GM18508 (cell line): ENCODE data around the gene CBY3.
A peak's percentile ranks its signal among the peaks of the same experiment; 100 is the strongest.
"Not testable (repeated sequence)": the region's sequence is repeated elsewhere in the genome, so short reads cannot be mapped to it uniquely, and the experiment has no call there.

Experiments
- ATAC-seq: cut with Tn5 transposase; IDR thresholded peaks from one replicate; pipeline ENCODE4 v1.9.1; 2021; ENCODE audit warnings: moderate number of reproducible peaks; ENCODE audit not compliant: insufficient read depth, unreplicated experiment

Gene CBY3

DNA sequence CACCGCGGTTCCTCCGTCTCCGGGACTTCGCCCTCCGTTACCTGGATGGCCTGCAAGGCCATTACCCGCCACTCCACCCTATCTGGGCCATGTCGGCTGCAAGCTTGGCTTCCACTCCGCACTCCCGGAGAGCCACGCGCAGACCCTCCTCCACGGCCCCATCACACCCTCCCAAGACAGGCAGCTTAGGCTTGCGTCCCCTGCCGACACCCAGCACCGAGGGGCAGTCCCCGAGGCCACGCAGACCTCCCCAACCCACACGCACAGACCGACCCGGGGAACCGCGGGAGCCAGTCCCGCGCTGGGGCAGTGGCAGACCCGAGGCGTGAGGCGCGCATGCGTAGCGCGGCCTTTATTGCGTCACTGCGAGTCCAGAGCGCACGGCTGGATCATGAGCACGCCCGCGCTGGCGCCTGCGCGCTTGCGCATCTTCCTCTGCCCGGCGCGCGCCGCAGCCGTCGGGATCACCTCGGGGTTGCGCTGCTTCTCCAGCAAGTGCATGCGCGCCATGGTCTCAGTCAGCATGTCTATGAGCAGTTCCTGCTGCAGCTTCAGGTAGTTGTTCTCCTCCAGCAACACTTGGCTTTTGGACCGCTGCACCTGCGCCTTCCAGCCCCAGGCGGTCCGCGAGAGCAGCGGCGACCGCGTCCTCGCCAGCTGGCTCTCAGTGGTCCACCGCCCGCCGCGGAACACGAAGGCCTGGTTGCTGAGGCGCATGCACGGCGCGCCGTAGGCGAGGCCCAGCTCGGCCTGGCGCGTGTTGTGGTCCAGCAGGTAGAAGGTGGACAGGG is 2.4 kb downstream of the CBY3 start:
- ATAC-seq: no peak

DNA sequence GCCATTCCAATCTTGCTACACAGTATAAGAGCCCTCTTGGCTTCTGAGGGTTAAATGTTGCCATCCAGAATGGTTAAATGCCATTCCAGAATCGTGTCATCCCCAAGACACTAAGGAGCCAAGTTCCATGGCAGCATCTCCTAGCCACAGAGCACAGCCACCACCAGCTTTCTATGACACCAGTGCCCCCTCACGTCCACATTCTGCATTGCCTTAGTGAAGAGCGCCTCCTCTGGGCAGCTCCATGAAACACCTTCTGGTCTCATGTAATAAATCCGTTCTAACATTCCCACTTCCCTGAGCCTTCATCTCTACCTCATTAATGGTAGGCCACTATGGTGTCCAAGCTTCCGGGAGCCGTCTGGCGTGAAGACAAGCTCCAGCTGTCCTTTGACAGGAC is 12.4 kb downstream of the CBY3 start:
- no peak for ATAC-seq

DNA sequence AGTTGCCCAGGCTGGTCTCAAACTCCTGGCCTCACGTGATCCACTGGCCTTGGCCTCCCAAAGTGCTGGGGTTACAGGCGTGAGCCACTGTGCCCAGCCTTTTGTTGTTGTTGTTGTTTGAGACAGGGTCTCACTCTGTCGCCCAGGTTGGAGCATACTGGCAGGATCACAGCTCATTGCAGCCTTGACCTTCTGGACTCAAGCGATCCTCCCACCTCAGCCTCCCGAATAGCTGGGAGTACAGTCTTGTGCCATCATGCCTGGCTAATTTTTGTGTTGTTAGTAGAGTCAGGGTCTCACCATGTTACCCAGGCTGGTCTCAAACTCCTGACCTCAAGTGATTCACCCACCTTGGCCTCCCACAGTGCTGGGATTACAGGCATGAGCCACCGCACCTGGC is 19.2 kb downstream of the CBY3 start:
- ATAC-seq: not testable (repeated sequence)

DNA sequence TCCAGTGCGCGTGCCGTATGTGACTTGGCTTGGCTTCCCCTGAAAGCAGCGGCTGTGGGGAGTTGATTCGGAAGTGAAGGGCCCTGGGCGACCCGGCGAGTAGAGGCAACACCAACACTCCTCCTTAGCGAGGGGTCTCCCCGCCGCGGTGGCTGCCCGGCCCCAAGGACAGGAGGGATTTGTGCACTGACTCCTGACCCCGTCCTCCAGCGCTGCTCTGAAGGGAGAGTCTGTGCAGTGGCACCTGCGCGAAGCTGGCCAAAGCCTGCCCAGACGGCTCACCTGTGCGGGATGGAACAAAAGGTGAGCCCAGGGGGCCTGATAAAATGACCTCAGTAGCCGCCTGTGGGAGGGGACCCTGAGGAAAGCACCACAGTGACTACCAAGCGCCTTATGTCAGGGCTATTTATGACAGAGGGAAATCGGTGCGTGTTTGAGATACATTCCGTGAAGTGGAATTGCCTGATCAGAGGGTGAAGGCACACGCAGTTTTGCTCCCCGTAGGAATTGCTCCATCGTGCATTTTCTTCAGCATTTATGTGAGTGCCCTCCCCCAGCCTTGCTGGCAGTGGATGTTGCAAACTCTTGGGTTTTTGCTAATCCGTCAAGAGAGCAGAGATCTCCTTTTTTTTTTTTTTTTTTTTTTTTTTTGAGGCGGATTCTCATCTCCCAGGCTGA is 22.5 kb downstream of the CBY3 start:
- peak; percentile 25 for ATAC-seq

DNA sequence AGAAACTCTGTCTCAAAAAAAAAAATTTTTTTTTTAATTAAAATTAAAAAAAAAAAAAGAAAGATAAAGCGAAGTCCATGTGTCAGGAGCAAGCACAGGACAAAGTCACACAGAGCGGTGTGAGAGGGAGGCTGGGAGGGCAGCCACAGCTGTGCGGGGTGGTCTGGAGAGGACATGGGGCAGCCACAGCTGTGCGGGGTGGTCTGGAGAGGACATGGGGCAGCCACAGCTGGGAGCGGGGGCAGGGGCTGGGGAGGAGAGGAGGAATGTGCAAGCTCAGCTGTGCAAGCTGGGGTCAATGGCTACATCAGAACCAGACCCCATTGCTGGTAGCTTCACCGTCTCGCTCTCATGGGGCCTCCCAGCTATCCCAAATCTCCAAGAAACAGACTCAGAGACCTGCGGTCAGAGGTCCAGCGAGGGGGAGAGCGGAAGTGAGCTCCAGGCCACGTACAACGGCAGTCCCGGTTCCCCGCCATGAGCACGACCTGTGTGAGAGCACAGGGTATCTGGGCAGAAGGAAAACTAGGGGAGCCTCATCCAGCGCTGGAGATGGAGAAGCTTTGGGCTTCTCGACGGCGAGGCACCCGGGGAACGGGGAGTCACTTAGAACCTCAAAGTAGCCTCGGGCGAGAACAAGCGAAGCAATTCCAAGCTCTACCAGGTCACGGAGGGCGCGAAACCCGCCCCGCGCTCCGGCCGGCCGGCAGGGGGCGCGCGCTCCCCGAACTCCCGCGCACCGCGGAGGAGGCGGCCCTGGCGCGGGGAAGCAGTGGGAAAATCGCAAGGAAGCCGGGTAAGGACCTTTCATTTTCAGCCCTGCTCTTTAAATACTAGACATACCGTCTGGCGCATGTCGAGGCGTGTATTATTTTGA is 23.3 kb downstream of the CBY3 start:
- peak; percentile 52 for ATAC-seq

DNA sequence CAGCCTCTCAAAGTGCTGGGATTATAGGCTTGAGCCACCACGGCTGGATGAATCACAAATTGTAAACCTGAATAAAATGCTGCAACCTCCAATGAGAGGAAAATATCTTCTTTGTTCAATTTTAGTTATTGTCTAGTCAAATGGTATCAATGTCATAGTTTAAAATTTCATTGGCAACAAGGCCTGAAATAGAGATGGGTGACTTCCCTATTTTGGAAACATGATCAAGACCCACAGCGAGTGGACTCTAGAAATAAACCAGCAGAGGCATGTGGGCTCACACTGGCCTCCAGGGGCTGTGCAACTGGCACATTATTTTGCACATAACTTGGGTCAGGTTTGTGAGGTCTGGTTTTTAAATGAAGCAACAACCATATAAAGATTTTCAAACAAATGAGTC is 27.7 kb downstream of the CBY3 start:
- not testable (repeated sequence) for ATAC-seq

DNA sequence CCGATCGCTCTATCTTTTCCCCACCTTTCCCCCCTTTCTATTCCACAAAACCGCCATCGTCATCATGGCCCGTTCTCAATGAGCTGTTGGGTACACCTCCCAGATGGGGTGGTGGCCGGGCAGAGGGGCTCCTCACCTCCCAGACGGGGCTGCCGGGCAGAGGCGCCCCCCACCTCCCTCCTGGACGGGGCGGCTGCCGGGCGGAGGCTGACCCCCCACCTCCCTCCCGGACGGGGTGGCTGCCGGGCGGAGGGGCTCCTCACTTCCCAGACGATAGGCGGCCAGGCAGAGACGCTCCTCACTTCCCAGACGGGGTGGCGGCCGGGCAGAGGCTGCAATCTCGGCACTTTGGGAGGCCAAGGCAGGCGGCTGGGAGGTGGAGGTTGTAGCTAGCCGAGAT is 30.6 kb downstream of the CBY3 start:
- not testable (repeated sequence) for ATAC-seq

DNA sequence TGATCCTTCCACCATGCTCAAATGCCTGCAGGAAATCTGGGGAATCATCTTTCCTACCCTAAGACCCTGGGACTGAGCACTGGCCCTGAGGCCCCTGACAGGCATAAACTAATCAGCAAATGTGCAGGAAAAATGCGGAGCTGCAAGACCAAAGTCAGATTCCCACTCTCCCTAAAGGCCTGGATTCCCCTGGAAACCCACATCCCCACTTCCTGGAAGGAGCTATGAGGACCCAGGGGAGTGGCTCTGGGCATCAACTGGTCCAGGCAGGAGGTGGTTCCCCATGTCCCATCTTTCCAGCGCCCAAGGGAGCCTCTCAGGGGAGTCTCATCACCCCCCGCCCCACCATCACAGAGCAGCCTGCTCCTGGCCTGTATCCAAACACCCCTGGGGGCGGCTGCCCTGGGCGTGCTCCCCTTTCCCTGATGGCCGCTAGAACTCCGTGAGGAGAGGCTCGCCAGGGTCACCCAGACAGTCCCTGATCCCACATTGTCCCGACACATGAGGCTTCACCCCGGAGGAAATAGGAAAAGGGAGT is 31.6 kb downstream of the CBY3 start:
- not testable (repeated sequence) for ATAC-seq

DNA sequence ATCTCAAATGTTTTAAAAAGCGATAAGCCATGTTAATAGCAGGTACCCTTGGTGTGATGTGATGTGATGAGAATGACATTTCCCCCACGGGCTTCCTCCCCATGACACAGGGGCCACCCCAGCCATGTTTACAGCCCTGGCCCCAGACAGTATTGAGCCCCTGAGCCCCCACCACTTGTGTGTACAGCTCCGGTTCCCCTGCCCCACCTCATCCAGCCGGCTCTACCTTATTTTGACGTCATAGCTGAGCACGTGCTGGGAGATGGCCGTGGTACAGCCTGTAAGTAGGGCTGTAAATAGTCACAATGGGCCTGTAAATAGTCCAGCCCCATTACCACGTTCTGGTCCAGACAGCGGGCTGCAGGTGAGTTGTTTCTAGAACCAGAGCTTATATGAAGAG is 32.4 kb downstream of the CBY3 start:
- no peak for ATAC-seq

DNA sequence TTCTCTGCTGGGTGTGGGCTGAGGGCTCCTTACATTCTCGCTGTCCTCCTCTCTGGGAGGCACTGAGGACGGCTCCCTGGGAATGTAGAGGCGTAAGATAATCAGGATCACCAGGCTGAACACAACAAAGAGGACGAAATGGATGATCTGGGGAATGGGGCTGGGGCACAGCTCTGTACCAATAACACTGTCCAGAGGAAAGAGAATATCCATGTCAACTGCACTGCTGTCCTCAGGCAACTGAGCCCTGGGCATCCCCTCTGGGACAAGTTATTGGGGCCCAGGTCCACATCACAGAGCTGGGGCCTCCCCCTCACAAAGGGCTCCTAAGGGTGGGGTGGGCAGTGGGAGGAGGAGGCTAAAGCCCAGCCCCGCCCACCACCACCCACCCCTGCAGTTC is 36.1 kb downstream of the CBY3 start:
- ATAC-seq: not testable (repeated sequence)

DNA sequence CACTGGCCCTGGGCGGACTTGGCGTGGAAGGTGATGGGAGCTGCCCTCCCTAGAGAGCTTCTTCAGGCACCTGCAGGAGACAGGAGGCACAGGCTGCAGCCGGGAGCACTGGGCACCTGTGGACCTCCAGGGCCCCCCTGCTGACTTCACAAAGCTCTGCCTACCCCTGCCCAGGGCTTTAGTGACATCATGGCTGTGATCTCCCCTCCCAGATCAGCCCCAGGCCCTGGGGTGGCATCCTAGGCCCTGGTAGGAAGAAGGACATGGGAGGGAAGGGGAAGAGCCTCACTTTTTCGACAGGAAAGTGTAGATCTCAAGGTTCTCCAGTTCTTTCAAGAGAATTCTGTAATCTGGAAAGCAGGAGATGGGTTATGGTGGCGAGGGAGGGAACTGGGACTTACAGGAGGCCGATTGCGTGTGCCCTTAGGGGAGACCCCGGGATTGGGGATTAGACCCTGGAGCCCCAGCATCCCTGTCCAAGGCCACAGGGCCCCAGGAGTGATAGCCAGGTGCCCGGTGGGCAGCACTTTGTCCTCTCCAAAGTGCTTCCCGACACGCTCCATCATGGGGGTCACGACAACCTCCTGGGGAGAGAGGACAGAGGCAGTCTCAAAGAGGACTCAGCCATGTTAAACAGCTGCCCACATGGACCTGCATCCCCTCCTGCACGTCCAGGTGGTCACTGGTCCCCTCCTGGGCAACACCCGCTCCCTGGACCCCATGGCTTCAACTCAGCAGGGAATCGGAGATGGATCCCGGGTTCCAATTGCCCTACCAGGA is 37.5 kb downstream of the CBY3 start:
- not testable (repeated sequence) for ATAC-seq

DNA sequence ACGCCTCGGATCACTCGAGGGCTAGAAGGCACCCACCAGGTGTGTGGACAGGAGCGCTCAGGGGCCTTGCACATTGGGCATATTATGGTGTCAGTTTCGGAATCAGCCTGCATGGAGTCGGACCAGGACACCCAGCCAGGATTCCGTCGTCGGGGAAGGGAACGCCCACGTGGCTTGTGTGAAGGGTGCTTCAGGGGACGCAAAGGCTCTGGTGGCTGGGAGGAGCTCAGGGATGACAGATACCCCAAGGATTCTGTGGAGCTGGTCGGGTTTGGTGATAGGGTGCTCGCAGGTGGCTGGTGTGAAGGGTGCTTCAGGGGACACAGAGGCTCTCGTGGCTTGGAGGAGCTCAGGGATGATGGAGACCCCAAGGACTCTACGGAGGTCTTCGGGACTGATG is 38.2 kb downstream of the CBY3 start:
- not testable (repeated sequence) for ATAC-seq

DNA sequence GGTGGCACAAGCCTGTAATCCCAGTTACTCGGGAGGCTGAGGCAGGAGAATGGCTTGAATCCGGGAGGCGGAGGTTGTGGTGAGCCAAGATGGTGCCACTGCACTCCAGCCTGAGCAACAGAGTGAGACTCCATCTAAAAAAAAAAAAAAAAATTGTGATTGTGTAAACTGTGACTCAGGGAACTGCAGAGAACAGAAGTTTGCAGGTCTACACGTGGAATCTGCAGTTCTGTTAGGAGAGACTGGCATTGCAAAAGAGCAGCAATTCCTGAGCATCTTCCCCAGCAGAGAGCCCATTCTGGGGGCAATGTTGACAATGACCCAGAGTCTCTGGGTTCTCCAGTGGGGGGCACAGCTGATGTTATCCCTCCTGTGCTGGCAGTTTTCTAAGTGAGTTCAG is 39.1 kb downstream of the CBY3 start:
- ATAC-seq: not testable (repeated sequence)

DNA sequence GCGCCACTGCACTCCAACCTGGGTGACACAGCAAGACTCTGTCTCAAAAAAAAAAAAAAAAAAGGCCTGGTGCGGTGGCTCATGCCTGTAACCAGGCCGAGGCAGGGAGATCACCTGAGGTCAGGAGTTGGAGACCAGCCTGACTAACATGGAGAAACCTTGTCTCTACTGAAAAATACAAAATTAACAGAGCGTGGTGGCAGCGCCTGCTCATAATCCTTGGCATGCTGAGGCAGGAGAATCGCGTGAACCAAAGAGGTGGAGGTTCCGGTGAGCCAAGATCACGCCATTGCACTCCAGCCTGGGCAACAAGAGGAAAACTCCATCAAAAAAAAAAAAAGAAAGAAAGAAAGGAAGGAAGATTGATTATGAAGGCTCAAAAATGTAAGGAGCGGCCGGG is 41.5 kb downstream of the CBY3 start:
- ATAC-seq: not testable (repeated sequence)

DNA sequence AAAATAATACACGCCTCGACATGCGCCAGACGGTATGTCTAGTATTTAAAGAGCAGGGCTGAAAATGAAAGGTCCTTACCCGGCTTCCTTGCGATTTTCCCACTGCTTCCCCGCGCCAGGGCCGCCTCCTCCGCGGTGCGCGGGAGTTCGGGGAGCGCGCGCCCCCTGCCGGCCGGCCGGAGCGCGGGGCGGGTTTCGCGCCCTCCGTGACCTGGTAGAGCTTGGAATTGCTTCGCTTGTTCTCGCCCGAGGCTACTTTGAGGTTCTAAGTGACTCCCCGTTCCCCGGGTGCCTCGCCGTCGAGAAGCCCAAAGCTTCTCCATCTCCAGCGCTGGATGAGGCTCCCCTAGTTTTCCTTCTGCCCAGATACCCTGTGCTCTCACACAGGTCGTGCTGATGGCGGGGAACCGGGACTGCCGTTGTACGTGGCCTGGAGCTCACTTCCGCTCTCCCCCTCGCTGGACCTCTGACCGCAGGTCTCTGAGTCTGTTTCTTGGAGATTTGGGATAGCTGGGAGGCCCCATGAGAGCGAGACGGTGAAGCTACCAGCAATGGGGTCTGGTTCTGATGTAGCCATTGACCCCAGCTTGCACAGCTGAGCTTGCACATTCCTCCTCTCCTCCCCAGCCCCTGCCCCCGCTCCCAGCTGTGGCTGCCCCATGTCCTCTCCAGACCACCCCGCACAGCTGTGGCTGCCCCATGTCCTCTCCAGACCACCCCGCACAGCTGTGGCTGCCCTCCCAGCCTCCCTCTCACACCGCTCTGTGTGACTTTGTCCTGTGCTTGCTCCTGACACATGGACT is 46.3 kb downstream of the CBY3 start:
- peak; percentile 49 for ATAC-seq

DNA sequence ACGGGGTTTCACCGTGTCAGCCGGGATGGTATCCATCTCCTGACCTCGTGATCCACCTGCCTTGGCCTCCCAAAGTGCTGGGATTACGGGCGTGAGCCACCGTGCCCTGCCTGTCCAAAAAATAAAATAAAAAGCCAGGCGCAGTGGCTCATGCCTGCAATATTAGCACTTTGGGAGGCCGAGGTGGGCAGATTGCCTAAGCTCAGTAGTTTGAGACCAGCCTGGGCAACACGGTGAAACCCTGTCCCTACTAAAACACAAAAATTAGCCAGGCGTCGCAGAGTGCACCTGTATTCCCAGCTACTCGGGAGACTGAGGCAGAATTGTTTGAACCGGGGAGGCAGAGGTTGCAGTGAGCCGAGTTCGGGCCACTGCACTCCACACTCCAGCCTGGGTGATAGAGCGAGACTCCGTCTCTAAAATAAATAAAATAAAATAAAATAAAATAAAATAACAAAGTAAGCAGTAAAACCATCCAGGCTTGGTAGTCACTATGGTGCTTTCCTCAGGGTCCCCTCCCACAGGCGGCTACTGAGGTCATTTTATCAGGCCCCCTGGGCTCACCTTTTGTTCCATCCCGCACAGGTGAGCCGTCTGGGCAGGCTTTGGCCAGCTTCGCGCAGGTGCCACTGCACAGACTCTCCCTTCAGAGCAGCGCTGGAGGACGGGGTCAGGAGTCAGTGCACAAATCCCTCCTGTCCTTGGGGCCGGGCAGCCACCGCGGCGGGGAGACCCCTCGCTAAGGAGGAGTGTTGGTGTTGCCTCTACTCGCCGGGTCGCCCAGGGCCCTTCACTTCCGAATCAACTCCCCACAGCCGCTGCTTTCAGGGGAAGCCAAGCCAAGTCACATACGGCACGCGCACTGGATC is 47.1 kb downstream of the CBY3 start:
- peak; percentile 10 for ATAC-seq
